Activated T-cell treated with anti-CD3 and anti-CD28 coated beads, Interleukin-2, amount 50 U/mL, for 24 hours (primary cell): Measurements from ENCODE around the gene ZCWPW1.
A peak's percentile ranks its signal among the peaks of the same experiment; 100 is the strongest.
"Not testable (repeated sequence)": the region's sequence is repeated elsewhere in the genome, so short reads cannot be mapped to it uniquely, and the experiment has no call there.

ENCODE experiments used
- DNase-seq: peaks from one replicate; pipeline ENCODE4 v3.0.0-alpha.2; 2020
- H3K27ac Mint-ChIP-seq: 2 replicates; pipeline ENCODE4 v1.8.0; 2020; ENCODE audit warnings: mild to moderate bottlenecking, mixed read lengths
- H3K27me3 Mint-ChIP-seq: 2 replicates; pipeline ENCODE4 v1.8.0; 2020; ENCODE audit warnings: mixed read lengths
- H3K36me3 Mint-ChIP-seq: 2 replicates; pipeline ENCODE4 v1.8.0; 2020; ENCODE audit warnings: low read depth, mixed read lengths
- H3K4me1 Mint-ChIP-seq: 2 replicates; pipeline ENCODE4 v1.8.0; 2020; ENCODE audit warnings: low read depth, mixed read lengths
- H3K4me3 Mint-ChIP-seq: 2 replicates; pipeline ENCODE4 v1.8.0; 2020; ENCODE audit warnings: mild to moderate bottlenecking, moderate library complexity, mixed read lengths
- H3K9me3 Mint-ChIP-seq: 2 replicates; pipeline ENCODE4 v1.8.0; 2020; ENCODE audit warnings: mixed read lengths

Gene ZCWPW1

GRCh38 chr7:100371561-100372171, 56.8 kb downstream of the ZCWPW1 start:
- peak overlapping the region; percentile 87 for H3K27ac Mint-ChIP-seq
- H3K36me3 Mint-ChIP-seq: peaks cover 22% of the 10 kb centered on the region
- H3K4me3 Mint-ChIP-seq: no peak overlapping the region
- peaks cover 36% of the 10 kb centered on the region for H3K4me1 Mint-ChIP-seq
- no peaks in the 10 kb centered on the region for H3K9me3 Mint-ChIP-seq
- no peak for DNase-seq
- no peaks in the 10 kb centered on the region for H3K27me3 Mint-ChIP-seq

- no peak overlapping the region for H3K4me3 Mint-ChIP-seq
- peaks cover 31% of the 10 kb centered on the region for H3K36me3 Mint-ChIP-seq
- H3K9me3 Mint-ChIP-seq: no peaks in the 10 kb centered on the region
- H3K27me3 Mint-ChIP-seq: no peaks in the 10 kb centered on the region
- H3K27ac Mint-ChIP-seq: peak overlapping the region; percentile 51
- H3K4me1 Mint-ChIP-seq: peaks cover 45% of the 10 kb centered on the region
- DNase-seq: no peak
Measured at GRCh38 chr7:100370746-100371145, 57.8 kb downstream of the ZCWPW1 start.

GRCh38 chr7:100370303-100370702, 58.2 kb downstream of the ZCWPW1 start:
- peak overlapping the region; percentile 11 for H3K27ac Mint-ChIP-seq
- no peak overlapping the region for H3K4me3 Mint-ChIP-seq
- H3K4me1 Mint-ChIP-seq: peaks cover 50% of the 10 kb centered on the region
- peaks cover 35% of the 10 kb centered on the region for H3K36me3 Mint-ChIP-seq
- DNase-seq: no peak
- no peaks in the 10 kb centered on the region for H3K9me3 Mint-ChIP-seq
- no peaks in the 10 kb centered on the region for H3K27me3 Mint-ChIP-seq

- peak overlapping the region; percentile 69 for H3K27ac Mint-ChIP-seq
- H3K27me3 Mint-ChIP-seq: no peaks in the 10 kb centered on the region
- H3K4me3 Mint-ChIP-seq: no peak overlapping the region
- no peak for DNase-seq
- no peaks in the 10 kb centered on the region for H3K9me3 Mint-ChIP-seq
- peaks cover 43% of the 10 kb centered on the region for H3K36me3 Mint-ChIP-seq
- H3K4me1 Mint-ChIP-seq: peaks cover 54% of the 10 kb centered on the region
Measured at GRCh38 chr7:100369105-100369504, 59.4 kb downstream of the ZCWPW1 start.

- DNase-seq: no peak
- Mint-ChIP-seq H3K9me3 (no peaks in the 10 kb centered on the region), H3K27ac (peak overlapping the region; percentile 83), H3K36me3 (peaks cover 54% of the 10 kb centered on the region), H3K27me3 (no peaks in the 10 kb centered on the region), H3K4me1 (peaks cover 60% of the 10 kb centered on the region), H3K4me3 (no peak overlapping the region)
Measured at GRCh38 chr7:100367676-100368613, 60.6 kb downstream of the ZCWPW1 start.

GRCh38 chr7:100367251-100367620, 61.3 kb downstream of the ZCWPW1 start:
- peaks cover 61% of the 10 kb centered on the region for H3K36me3 Mint-ChIP-seq
- H3K27me3 Mint-ChIP-seq: no peaks in the 10 kb centered on the region
- DNase-seq: no peak
- peaks cover 54% of the 10 kb centered on the region for H3K4me1 Mint-ChIP-seq
- no peak overlapping the region for H3K27ac Mint-ChIP-seq
- H3K4me3 Mint-ChIP-seq: no peak overlapping the region
- no peaks in the 10 kb centered on the region for H3K9me3 Mint-ChIP-seq

GRCh38 chr7:100366411-100367250, 61.9 kb downstream of the ZCWPW1 start:
- Mint-ChIP-seq H3K27me3 (no peaks in the 10 kb centered on the region), H3K36me3 (peaks cover 67% of the 10 kb centered on the region), H3K4me1 (peaks cover 51% of the 10 kb centered on the region), H3K9me3 (no peaks in the 10 kb centered on the region), H3K4me3 (peak overlapping the region; percentile 18), H3K27ac (peak overlapping the region; percentile 98)
- DNase-seq: peak; percentile 59

- H3K9me3 Mint-ChIP-seq, DNase-seq, H3K27me3 Mint-ChIP-seq: not testable (repeated sequence)
- Mint-ChIP-seq H3K36me3 (peaks cover 74% of the 10 kb centered on the region), H3K4me1 (peaks cover 47% of the 10 kb centered on the region), H3K27ac (peak overlapping the region; percentile 98), H3K4me3 (peak overlapping the region; percentile 18)
Measured at GRCh38 chr7:100365998-100366367, 62.5 kb downstream of the ZCWPW1 start.

- H3K27ac Mint-ChIP-seq: peak overlapping the region; percentile 5
- no peaks in the 10 kb centered on the region for H3K9me3 Mint-ChIP-seq
- H3K27me3 Mint-ChIP-seq: no peaks in the 10 kb centered on the region
- H3K4me1 Mint-ChIP-seq: peaks cover 47% of the 10 kb centered on the region
- DNase-seq: no peak
- H3K36me3 Mint-ChIP-seq: peaks cover 89% of the 10 kb centered on the region
- no peak overlapping the region for H3K4me3 Mint-ChIP-seq
Measured at GRCh38 chr7:100364480-100364879, 64.0 kb downstream of the ZCWPW1 start.

GRCh38 chr7:100363797-100364196, 64.7 kb downstream of the ZCWPW1 start:
- not testable (repeated sequence) for H3K27ac Mint-ChIP-seq, H3K4me3 Mint-ChIP-seq, H3K9me3 Mint-ChIP-seq, DNase-seq, H3K27me3 Mint-ChIP-seq
- Mint-ChIP-seq H3K4me1 (peaks cover 44% of the 10 kb centered on the region), H3K36me3 (peaks cover 93% of the 10 kb centered on the region)

GRCh38 chr7:100363098-100363497, 65.4 kb downstream of the ZCWPW1 start:
- peaks cover 42% of the 10 kb centered on the region for H3K4me1 Mint-ChIP-seq
- DNase-seq: no peak

GRCh38 chr7:100360135-100360854, 68.2 kb downstream of the ZCWPW1 start:
- Mint-ChIP-seq H3K9me3 (no peaks in the 10 kb centered on the region), H3K36me3 (peaks cover 94% of the 10 kb centered on the region), H3K4me1 (peaks cover 20% of the 10 kb centered on the region), H3K4me3 (no peak overlapping the region), H3K27ac (peak overlapping the region; percentile 39), H3K27me3 (no peaks in the 10 kb centered on the region)
- no peak for DNase-seq

More at GRCh38 chr7:100363098-100363497, 65.4 kb downstream of the ZCWPW1 start:
- Mint-ChIP-seq H3K27me3 (no peaks in the 10 kb centered on the region), H3K4me3 (no peak overlapping the region), H3K36me3 (peaks cover 93% of the 10 kb centered on the region), H3K9me3 (no peaks in the 10 kb centered on the region), H3K27ac (no peak overlapping the region)

- Mint-ChIP-seq H3K4me3 (no peak overlapping the region), H3K36me3 (peaks cover 98% of the 10 kb centered on the region), H3K4me1 (peaks cover 11% of the 10 kb centered on the region), H3K27me3 (no peaks in the 10 kb centered on the region), H3K9me3 (no peaks in the 10 kb centered on the region), H3K27ac (peak overlapping the region; percentile 74)
- DNase-seq: no peak
Measured at GRCh38 chr7:100358857-100359212, 69.7 kb downstream of the ZCWPW1 start.
